Urinary bladder (tissue), 4 donors: ENCODE data around the gene SLC16A1. TPM values are rescaled to one million over a fixed set of nuclear protein-coding genes. Genes with fewer than 3 reads are reported as not detected.

Source experiments
- DNase-seq: peaks from one replicate; pipeline ENCODE4 v3.0.0-alpha.2; 2015; ENCODE audit errors: extremely low spot score
- H3K27ac ChIP-seq: one replicate; pipeline ENCODE4 v1.5.1; 2013; ENCODE audit warnings: low read depth, mild to moderate bottlenecking, moderate library complexity
- H3K36me3 ChIP-seq: one replicate; pipeline ENCODE4 v1.6.1; 2013; ENCODE audit warnings: mild to moderate bottlenecking, moderate library complexity; ENCODE audit not compliant: insufficient read depth
- H3K4me1 ChIP-seq: one replicate; pipeline ENCODE4 v1.6.1; 2013; ENCODE audit warnings: mild to moderate bottlenecking, moderate library complexity; ENCODE audit not compliant: insufficient read depth
- H3K4me3 ChIP-seq: one replicate; pipeline ENCODE4 v1.5.1; 2013; ENCODE audit warnings: low read depth, low read length
- WGBS: extraction: QIAGEN DNeasy Blood & Tissue Kit; methylation state at CpG from one replicate; pipeline ENCODE4 v1.1.7; 2013; 5-methylcytosine and 5-hydroxymethylcytosine counted together
- polyA plus RNA-seq: library from polyadenylated mRNA; stranded (reverse); fragments of 200-250 nt; gene quantifications from one replicate; pipeline ENCODE4 v1.2.3, GENCODE V29; 2013
- total RNA-seq: library from RNA; depleted of rRNA; stranded (reverse); fragments of >200 nt; gene quantifications from one replicate; pipeline ENCODE4 v1.2.3, GENCODE V29; 2014
- donor health status: healthy with polysubstance abuse.
- donor health status: healthy.

Gene SLC16A1
- total and polyA plus RNA-seq, 2 donors: 40.2 to 67.6 TPM

DNA sequence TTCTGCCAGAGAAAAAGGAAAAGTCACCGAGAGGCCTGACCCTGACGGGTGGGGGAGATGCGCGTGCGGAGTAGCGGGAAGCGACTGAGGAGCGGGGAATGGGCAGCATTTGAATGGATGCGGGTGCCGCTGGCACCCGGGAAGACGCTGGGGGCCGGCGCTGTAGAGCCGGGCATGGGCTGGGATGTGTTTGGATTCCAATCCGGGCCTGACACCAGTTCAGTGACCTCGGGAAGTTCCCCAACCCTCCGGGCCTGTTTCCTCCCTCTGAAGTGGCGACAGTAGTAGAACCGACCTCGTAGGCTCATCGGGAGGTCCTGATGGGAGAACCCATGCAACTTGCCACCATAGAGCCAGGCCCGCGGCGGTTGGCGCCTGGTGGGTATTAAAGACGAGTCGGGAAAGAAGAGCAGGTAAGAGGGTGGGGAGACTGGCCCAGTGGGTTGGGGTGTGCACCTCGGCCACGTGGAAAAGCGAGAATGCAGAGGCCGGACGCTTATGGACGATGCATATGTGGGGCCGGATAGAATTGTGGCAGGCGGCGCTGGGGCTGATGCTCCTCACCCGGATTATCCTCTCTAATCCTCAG, 642 bp upstream of the SLC16A1 start:
- H3K36me3 ChIP-seq: no peaks in the 10 kb centered on the region
- WGBS: 6% methylated on average over 38 of the region's 38 CpGs
- peaks cover 2% of the 10 kb centered on the region for H3K4me1 ChIP-seq
- DNase-seq: no peak
- H3K4me3 ChIP-seq: peak overlapping the region; percentile 54
- H3K27ac ChIP-seq: peak overlapping the region; percentile 72

DNA sequence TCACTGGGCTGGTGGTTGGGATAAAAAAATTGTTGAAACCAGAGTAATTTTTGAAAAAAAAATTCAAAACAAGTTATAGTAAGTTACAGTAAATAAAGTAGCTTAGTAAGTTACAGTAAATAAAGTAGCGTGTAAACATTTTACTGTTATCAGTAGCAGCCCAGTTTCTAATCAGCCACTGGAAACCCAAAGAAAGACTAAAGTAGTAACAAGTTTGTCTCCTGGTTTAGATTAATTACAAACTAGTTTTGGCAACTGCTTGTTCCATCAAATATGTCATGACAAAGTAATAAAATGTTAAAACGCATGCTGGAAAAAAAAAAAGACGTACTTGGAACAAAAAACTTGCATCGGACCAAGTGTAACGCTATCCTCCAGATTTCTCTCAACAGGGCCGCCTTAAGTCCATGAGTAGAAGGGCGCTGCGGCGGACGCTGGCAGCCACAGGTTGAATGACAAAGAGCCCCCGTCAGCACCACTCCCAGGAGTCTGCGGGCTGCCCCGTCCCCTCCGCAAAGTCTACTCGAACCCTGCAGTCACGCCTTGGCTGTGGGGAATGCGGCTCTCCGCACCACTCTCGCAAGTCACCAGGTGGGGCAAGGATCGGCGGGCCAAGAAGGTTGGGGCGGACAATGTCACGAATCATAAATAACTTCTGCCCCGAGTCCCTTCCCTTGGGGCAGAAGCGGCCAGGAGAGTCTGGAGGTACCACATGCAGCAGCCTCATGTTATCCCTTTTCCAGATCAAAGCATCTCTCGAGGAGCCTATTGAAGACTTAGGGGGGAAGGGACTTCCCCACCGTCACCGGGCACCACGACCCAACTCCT, 837 bp downstream of the SLC16A1 start:
- Histone ChIP-seq H3K4me1 (peaks cover 2% of the 10 kb centered on the region), H3K36me3 (no peaks in the 10 kb centered on the region), H3K27ac (peak overlapping the region; percentile 48), H3K4me3 (peak overlapping the region; percentile 54)
- no peak for DNase-seq
- 2% methylated on average over 29 of the region's 29 CpGs for WGBS

DNA sequence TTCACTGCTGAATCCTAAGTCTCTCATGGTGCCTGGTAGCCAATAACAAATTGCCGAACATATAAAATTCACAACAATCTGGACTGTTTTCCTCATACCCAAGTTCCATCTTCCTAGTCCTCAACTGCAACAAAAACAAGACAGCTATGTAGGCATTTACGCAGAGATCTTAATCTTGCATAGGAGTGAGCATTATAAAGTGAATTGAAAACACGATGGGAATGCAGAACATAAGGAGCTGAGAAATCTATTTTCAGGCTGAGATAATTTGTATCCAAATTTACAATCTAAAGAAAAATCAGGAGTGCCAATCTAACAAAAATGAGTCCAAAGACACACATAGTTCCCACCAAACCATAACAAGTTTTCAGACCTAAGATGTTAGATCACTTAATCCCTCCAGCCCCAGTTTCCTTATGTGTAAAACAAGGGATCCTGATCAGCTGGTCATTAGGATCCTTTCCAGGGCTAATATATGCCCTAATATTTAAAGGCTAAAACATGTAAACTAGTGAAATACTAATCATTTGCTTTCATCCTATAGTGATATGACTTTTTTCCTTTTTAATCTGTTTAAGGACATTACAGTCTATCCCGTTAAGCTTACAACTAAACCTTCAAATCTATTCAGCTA, 1.9 kb downstream of the SLC16A1 start:
- WGBS: 55% methylated on average over 4 of the region's 4 CpGs
- no peak overlapping the region for H3K27ac ChIP-seq
- peaks cover 2% of the 10 kb centered on the region for H3K4me1 ChIP-seq
- H3K36me3 ChIP-seq: no peaks in the 10 kb centered on the region
- H3K4me3 ChIP-seq: no peak overlapping the region
- no peak for DNase-seq

DNA sequence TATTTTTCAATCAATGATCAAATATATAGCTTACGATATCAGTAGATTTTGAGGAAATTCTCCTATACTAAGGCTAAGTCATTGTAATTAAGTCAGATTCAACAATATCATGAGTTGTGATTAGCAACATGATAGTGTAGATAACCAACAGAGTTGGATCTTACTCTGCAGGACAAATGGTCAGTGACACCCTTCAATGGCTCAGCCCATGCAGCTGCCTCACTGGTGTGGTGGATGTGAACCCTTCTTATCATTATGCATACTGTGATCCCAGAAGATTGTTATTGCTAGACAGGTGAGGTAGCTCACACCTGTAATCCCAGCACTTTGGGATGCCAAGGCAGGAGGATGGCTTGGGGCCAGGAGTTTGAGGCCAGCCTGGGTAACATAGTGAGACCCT, 5.6 kb downstream of the SLC16A1 start:
- 94% methylated on average over 1 of the region's 1 CpG for WGBS
- no peak overlapping the region for H3K4me3 ChIP-seq
- peaks cover 2% of the 10 kb centered on the region for H3K4me1 ChIP-seq
- no peak overlapping the region for H3K27ac ChIP-seq
- no peak for DNase-seq
- no peaks in the 10 kb centered on the region for H3K36me3 ChIP-seq

DNA sequence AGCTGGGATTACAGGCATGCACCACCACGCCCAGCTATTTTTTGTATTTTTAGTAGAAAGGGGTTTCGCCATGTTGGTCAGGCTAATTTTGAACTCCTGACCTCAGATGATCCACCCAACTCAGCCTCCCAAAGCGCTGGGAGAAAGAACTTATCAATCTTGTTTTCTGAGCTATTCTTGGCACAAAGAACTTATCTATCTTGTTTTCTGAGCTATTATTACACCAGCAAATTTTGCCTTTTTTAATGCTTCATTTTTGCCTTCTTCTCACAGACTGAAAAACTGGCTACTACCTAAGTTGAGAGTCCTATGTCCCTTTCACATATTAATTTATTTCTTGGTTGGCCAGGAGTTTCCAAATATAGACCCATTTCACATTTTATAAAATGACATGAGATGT, 9.3 kb downstream of the SLC16A1 start:
- H3K27ac ChIP-seq: no peak overlapping the region
- H3K4me1 ChIP-seq: no peaks in the 10 kb centered on the region
- H3K36me3 ChIP-seq: no peaks in the 10 kb centered on the region
- 93% methylated on average over 3 of the region's 3 CpGs for WGBS
- H3K4me3 ChIP-seq: no peak overlapping the region
- no peak for DNase-seq

DNA sequence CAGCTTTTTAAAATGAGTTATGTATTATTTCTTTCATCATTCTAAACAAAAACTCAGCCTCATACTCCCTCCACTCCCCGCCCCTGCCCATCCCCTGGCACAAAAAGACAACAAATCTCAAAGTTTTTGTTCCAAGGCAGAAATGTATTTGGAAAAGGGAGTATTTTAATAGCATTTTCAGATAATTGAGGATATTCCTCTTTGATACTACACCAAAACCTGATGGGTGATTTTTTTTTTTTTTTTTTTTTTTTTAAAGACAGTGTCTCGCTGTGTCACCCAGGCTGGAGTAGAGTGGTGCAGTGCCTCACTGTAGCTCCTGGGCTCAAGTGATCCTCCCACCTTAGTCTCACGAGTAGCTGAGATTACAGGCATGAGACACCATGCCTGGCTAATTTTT, 16.2 kb downstream of the SLC16A1 start:
- H3K4me3 ChIP-seq: no peak overlapping the region
- WGBS: 91% methylated on average over 3 of the region's 3 CpGs
- no peaks in the 10 kb centered on the region for H3K36me3 ChIP-seq
- no peak overlapping the region for H3K27ac ChIP-seq
- no peaks in the 10 kb centered on the region for H3K4me1 ChIP-seq
- no peak for DNase-seq

DNA sequence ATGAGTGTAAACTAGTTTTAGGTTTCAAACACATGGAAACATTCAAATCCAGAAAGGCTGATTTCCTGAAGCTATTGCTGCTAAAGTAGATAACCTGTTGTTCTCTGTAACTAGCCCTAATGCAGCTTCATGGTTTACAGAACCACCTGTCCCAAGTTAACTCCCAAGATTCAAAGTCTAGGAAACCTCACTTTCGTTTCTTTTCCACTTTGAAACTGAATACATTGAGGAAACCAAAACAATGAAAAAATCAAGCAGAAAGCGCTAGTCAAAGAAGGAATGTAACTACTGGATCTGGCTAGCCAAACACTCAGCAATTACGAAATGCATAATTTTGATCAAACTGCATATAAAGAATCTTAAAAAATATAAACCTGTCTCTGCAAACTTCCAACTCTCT, 17.8 kb downstream of the SLC16A1 start:
- H3K36me3 ChIP-seq: no peaks in the 10 kb centered on the region
- H3K27ac ChIP-seq: no peak overlapping the region
- 77% methylated on average over 3 of the region's 3 CpGs for WGBS
- no peak for DNase-seq
- no peak overlapping the region for H3K4me3 ChIP-seq
- H3K4me1 ChIP-seq: no peaks in the 10 kb centered on the region

DNA sequence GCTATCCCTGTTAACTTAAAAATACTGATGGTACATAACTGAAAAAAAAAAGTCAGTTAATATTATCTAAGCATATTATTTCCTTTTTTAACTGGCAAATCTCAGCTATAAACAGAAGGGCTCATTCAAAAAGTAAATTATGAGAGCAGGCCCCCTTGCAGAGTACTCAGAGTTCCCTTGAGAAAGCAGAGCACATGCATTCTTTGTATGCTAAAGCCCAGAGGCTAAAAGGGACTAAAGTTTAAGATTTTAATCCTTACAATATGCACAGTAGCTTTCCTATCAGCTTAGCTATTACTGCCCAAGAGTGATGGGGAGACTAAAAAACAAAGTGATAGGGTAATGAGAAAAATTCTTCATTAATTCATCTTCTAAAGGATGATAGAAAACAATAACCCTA, 18.5 kb downstream of the SLC16A1 start:
- DNase-seq: no peak
- H3K27ac ChIP-seq: no peak overlapping the region
- H3K36me3 ChIP-seq: no peaks in the 10 kb centered on the region
- H3K4me1 ChIP-seq: no peaks in the 10 kb centered on the region
- H3K4me3 ChIP-seq: no peak overlapping the region

DNA sequence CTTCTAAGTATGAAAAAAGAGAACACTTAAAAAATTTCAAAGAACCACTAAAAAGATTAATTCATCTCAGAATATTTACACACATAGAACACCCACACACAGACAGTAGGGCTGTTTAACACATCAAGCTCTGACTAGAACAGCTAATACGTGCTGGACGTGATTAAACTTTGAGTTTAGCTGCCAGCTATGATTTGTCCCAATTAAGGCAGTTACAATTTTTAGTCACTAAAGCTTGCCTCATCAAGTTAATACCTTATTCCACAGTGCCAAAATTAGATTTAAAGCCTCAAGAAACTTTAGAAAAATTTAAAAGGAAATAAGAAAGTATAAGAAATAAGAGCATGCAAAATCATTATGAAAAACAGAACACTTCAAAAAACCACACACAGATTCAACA, 18.9 kb downstream of the SLC16A1 start:
- Histone ChIP-seq H3K4me1 (no peaks in the 10 kb centered on the region), H3K27ac (no peak overlapping the region), H3K4me3 (no peak overlapping the region), H3K36me3 (no peaks in the 10 kb centered on the region)
- no peak for DNase-seq
- 41% methylated on average over 2 of the region's 2 CpGs for WGBS

DNA sequence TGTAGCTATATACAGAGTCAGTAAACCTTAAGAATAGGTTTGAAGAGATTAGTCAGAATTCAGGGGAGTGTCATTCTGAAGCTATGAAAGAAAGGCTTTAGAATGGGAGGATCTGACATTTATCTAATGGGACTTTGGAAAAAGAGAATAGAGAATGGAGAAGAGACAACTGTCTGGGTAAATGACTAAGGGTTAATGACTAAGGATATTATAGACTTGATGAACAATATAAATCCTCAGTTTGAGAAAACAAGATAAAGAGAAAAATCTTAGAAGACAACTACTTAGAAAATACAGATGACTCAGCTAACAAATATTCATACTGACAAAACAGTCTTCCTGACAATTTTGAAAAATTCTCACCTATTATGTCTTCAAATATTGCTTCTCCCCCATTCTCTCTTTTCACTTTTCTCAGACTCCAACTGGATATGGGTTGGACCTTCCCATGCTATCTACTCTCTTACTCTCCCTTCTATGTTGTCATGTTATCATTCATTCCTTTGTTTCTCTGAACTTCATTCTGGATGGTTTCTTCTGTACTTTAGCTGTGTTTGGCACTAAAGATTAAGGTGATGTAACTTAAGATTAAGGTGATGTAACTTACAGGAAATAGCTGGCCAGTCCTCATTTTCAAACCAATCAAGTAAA, 20.4 kb downstream of the SLC16A1 start:
- Histone ChIP-seq H3K27ac (no peak overlapping the region), H3K4me1 (no peaks in the 10 kb centered on the region), H3K36me3 (no peaks in the 10 kb centered on the region), H3K4me3 (no peak overlapping the region)
- DNase-seq: no peak

DNA sequence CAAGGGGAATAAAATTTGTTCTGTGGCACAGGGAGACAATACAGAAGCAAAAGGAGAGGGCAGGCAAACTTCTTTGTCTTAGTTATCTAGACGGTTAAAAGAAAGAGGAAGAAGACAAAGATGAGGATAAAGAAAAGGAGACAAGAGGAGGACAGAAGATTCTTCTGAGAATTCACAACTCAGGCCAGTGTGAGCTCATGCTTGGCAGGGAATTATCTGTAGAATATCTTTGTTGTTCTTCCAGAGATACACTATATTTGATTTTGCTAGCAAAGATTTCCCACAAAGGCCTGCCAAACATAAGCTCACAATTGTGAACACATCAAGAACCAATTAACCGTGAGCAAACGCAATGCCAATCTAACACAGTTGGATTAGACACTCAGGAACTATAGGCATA, 21.4 kb downstream of the SLC16A1 start:
- H3K4me1 ChIP-seq: no peaks in the 10 kb centered on the region
- no peak overlapping the region for H3K27ac ChIP-seq
- H3K4me3 ChIP-seq: no peak overlapping the region
- WGBS: 29% methylated on average over 3 of the region's 3 CpGs
- H3K36me3 ChIP-seq: no peaks in the 10 kb centered on the region
- DNase-seq: no peak

DNA sequence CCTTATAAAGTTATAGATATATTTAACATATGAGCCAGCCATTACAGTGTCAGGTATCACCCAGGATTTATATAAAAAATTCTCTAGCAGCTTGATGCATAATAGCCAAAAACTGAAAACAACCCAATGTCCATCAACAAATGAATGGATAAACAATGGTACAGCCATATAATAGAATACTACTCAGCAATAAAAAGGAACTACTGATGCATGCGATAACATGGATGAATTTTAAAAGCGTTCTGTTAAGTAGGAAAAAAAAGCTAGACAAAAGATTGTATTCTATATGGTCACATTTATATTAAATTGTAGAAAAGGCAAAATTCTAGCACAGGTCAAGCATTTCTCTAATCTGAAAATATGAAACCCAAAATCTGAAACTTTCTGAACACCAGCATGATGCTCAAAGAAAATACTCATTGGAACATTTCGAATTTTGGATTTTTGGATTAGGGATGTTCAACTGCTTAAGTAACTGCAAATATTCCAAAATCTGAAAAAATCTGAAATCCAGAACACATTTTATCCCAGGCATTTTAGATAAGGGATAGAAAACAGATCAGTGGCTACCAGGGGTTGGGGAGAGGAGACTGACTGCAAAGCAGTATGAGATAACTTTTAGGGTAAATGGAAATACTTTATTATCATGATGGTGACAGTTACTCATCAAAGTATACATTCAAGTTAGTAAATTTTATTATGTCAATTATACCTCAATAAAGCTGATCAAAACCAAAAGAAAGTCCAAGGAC, 22.0 kb downstream of the SLC16A1 start:
- WGBS: 96% methylated on average over 3 of the region's 3 CpGs
- DNase-seq: no peak
- Histone ChIP-seq H3K27ac (no peak overlapping the region), H3K36me3 (no peaks in the 10 kb centered on the region), H3K4me1 (no peaks in the 10 kb centered on the region), H3K4me3 (no peak overlapping the region)

DNA sequence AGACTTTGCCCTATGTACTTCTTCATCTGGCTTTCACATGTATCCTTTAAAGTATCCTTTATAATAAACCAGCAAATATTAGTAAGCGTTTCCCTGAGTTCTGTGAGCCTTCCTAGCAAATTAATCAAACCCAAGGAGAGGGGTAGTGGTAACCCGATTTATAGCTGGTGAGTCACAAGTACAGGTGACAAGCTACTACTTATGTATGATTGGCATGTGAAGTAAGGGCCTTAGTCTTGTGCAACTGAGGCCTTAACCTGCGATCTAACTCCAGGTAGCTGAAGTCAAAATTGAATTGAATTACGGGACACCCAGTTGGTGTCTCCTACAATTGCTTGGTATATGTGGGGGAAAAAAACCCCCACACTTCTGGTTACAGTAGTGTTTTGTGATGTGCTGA, 26.0 kb downstream of the SLC16A1 start:
- H3K27ac ChIP-seq: no peak overlapping the region
- no peak overlapping the region for H3K4me3 ChIP-seq
- no peaks in the 10 kb centered on the region for H3K36me3 ChIP-seq
- no peaks in the 10 kb centered on the region for H3K4me1 ChIP-seq
- 93% methylated on average over 4 of the region's 4 CpGs for WGBS
- DNase-seq: no peak
